GM21576 (cell line): Measurements from ENCODE around the gene DOCK11.
"Not testable (repeated sequence)": the region's sequence is repeated elsewhere in the genome, so short reads cannot be mapped to it uniquely, and the experiment has no call there.

Source experiments
- ATAC-seq: cut with Tn5 transposase; IDR thresholded peaks from one replicate; pipeline ENCODE4 v1.9.1; 2021; ENCODE audit warnings: mild to moderate bottlenecking, moderate library complexity; ENCODE audit not compliant: unreplicated experiment

Gene DOCK11

DNA sequence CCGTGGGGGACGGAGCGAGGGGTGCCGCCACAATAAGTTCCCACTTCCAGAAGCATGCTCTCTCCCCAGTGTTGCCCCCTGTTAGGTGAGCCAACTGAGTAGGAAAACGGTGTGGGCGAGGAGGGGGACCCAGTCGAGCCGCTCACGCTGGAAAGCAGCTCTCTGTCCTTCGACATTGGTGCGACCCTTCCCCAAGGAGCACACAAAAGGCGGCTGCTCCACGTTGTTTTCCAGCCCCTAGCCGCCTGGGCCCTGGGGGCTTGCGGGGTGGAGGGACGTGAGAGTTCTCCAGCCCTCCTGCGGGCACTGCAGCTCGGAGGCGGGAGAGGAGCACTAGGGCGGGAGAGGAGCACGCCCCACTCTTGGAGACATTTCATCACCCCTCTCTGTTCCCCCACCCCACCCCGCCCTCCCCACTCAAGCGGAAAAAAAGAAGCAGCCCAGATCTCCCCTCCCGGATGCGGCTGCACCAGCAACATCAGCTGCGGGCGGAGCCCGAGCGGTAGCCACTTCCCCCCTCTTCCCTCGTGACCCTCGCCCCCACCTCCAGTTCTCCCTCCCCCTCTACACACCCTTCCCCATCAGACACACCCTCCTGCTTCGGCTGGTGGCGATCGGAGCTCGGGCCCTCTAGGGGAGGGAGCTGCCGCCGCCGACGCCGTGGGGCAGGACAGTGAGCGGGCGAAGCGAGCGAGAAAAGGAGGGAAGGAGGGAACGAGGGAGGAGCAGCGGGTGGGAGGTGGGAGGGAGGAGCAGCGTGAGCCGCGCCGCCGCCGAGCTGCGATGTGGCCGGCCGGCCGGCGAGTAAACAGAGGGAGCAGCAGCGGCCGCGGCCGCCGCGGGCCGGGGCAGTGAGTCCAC, at the start of gene DOCK11:
DOCK11 (plus strand) TSS at position 755 of the 861 bp plus-strand sequence. CDS start 157 bp downstream, outside the sequence.
- ATAC-seq = peak; percentile 53

DNA sequence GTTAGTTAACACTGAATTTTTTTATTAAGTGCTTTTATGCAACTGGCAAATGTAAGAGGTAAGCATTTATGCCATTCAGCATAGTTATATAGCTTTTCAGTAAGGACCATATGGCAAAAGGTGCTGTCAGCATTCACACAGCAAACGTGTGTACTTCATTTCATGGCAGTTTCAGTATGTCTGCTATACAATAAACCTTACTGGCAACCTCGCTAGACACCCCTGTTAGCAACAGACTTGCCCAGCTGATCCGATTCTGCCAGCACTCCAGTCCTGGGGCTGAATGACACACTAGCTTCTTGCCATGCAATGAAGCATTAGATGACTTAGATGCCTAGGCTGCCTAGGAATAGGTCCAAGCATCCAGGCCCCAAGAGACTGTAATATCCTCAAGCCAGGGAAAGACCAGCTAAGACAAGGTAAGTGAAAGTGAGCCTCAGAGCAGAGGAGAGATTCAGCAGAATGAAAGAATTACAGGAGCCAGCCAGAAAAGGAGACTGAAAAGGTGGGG, 47.3 kb upstream of the DOCK11 start:
- no peak for ATAC-seq

DNA sequence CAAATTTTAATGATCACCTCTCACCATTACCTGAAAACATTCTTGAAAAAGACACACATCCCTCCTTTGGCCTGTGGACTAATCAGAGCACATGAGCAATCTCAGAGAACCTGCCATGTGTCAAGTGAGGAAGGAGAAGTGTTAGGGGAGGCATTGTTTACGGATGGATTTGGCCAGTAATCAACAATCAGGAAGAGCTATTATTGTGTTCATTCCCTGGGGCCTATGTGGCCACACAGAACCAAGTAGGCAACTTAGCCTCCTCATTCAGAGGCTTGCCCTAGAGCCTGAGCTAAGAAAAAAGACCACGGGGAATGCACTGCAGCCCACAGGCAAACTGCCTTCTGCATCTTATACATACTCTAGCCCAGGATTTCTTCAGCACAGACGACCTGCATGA, 40.6 kb upstream of the DOCK11 start:
- ATAC-seq = no peak

DNA sequence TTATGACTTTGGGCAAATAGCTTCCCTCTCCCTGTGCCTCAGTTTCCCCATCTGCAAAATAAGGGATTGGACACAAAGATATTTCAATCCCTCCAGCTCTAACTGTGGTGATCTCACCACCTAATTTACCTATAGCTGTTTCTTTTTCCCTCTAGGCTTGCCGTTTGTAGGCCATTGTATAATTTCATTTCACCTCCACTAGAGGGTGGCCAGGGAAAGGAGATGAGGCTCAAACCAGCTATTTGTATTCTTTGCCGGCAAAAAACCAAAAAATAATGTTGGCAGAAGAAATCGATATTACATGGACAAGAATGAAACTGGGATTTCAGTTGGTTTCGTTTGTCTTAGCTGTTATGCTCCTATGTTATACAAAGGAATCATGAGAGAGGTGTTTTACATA, 36.1 kb upstream of the DOCK11 start:
- peak; percentile 77 for ATAC-seq

DNA sequence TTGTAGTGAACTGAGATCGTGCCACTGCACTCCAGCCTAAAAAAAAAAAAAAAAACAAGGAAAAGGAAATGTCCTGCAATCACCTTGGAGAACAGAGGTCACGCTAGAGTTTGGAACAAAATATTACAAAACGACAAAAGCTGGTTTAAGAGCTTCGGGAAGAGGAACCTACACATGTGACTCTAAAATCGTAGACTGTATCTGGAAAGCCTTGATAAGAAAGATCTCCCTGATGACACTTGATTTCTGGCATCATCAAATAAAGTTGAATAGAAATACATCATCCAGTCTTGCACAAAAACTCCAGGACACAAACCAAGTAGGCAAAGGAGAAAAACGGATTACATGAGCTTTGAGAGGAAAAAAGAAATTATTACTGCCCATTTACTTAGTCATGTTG, 31.1 kb upstream of the DOCK11 start:
- ATAC-seq = no peak

DNA sequence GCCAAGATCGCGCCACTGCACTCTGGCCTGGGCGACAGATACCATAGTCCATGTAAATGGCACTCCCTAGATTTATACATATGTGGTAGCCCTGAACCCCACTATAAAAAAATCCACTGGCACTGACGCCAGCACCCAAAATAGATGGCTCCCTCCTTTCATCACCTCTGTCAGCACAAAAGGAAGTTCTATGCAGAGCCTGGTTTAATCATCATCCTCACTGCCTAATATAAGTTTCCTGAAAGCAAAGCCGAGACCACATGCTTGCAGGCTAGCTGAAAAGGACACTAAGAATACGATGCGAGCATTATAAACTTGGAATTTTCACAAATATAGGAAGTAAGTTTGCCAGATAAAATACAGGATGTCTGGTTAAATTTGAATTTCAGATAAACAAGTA, 27.5 kb upstream of the DOCK11 start:
- no peak for ATAC-seq

DNA sequence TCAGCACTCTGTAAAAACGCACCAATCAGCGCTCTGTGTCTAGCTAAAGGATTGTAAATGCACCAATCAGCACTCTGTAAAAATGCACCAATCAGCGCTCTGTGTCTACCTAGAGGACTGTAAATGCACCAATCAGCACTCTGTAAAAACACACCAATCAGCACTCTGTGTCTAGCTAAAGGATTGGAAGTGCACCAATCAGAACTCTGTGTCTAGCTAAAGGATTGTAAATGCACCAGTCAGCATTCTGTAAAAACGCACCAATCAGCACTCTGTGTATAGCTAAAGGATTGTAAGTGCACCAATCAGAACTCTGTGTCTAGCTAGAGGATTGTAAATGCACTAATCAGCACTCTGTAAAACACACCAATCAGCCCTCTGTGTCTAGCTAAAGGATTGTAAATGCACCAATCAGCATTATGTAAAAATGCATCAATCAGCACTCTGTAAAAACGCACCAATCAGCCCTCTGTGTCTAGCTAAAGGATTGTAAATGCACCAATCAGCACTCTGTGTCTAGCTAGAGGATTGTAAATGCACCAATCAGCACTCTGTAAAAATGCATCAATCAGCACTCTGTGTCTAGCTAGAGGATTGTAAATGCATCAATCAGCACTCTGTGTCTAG, 24.8 kb upstream of the DOCK11 start:
- ATAC-seq = not testable (repeated sequence)

DNA sequence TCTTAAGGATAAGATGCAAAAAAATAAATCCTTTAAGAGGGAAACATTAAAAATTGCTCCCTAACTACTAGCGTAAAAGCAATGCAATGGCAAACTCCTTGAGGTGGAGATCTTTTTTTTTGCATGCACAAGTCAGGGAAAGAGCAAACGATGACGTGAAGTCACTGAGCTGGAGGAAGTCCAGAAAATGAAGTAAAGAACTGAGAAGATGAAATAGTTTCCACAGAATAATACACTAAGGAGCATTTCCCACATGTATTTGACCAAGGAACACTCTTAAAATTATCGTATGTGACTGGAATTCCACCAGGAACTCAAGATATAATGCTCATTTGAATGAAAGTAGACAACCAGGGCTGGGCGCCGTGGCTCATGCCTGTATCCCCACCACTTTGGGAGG, 21.0 kb upstream of the DOCK11 start:
- ATAC-seq = no peak

DNA sequence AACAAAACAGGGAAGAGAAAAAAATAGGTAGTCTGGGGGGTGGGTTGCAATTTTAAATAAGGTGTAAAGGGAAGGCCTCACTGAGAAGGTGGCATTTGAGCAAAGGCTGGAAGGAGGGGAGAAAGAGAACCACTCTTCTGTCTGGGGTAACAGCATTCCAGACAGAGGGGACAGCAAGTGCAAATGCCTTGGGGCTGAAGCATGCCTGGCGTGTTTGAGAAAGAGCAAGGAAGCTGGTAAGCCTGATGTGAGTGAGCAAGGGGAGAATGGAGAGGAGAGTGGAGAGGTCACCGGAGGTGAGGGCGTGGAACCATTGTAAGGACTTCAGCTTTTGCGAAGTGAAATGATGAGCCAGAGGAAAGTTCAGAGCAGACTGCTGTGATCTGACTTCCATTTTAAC, 19.7 kb upstream of the DOCK11 start:
- no peak for ATAC-seq

DNA sequence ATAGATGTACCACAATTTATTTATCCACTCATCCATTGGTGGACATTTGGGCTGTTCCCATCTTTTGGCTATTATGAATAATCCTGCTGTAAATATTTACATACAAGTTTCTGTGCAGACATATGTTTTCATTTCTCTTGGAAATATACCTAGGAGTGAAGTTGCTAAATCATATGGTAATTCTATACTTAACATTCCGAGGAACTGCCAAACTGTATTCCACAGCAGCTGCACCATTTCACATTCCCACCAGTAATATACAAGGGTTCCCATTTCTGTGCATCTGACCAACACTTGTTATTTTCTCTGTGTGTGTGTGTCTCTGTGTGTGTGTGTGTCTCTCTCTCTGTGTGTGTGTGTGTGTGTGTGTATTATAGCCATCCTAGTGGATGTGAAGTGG, 15.4 kb upstream of the DOCK11 start:
- ATAC-seq = no peak

DNA sequence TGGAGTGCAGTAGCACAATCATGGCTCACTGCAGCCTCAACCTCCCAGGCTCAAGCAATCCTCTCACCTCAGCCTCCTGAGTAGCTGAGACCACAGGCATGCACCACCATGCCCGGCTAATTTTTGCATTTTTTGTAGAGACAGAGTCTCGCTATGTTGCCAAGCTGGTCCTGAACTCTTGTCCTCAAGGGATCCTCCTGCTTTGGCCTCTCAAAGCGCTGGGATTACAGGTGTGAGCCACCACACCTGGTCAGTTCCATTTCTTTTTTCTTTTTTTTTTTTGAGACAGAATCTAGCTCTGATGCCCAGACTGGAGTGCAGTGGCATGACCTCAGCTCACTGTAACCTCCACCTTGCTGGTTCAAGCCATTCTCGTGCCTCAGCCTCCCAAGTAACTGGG, 13.2 kb upstream of the DOCK11 start:
- not testable (repeated sequence) for ATAC-seq

DNA sequence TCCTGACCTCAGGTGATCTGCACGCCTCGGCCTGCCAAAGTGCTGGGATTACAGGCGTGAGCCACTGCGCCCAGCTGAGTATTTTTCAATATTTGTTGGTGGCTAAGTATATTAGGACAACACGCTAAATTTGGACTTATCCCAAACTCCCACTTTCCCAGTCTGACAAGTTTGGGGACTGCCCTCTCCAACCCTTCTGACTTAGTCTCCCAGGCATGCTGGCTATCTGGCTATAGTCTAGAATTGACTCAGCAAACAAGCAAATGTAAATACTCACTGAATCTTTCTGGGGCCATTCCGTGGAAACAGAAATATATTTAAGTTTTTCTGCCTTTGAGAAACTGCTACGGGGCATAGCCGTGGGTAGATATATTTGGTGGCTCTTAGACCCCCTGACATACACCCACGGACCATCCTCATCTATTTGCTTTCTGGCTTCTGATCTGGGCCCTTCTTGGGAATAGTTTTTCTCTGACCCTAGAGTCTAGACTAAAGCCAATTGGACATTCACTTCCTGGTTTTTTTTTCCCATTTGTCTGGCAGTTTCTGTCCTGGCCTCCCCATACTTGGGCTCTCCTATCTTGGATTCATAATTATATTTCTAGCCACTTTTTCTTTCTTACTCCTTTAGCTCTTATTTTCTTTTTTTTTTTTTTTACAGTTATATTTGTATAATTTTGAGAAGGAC, 11.3 kb upstream of the DOCK11 start:
- ATAC-seq = no peak

DNA sequence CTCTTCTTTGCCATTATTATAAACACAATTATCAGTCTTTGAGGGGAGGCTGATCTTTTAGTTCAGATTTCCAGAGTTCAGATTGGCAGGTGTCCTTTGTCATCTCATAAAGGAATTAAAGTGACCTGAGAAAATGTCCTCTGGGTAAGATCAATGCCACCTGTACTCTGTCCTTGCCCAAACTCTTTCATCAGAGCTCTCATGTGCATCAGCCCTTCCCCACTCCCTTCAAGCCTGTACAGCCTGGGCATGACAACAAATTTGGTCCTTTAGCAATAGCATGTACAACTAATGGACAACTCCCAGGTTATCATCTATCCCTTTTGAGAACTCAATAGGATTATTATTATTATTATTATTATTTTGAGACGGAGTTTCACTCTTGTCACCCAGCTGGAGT, 8.9 kb upstream of the DOCK11 start:
- not testable (repeated sequence) for ATAC-seq

DNA sequence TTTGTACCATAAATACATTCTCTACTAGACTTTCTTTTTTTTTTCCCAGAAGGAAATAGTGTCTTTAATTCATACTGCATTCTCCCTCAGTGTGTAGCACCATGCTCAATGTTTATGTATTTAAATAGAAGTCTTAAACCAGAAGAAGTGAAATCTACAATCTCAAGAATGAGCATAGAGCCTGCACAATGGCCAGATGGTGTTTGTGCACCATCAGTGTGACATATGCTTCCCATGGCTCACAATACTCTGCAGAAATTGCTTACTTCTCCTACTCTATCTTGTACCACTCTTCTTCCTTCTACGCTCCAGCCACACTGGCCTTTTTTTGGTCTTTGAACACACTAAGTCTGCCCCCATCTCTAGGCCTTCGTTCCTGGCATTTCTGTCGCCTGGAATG, 2.6 kb upstream of the DOCK11 start:
- no peak for ATAC-seq

DNA sequence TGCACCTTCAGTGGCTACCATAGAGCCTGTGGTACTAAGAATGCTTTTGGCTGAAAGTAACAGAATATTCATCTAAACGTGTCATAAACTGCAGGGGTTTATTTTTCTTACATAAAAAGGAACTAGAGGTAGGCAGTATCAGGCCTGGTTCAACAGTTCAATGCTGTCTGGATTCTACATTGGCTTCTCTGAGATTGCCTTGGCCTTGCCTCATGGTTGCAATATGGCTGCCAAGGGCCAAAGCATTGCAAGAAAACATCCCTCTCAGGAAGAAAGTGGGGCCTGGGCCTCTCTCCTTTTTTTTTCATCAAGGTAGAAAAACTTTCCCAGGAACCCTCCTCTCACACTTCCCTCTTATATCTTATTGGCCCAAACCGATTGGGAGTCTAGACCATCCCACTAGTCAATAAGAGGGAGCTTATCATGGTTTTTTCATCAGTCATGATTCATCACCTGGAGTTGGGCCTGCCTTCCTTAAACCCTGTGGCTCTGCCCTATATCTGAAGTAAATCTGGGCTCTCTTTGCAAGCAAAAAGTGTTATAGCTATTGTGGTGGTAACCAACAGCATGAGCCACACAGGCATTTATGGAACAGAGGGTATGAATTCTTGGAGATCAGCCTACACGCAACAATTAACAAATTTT, 1.8 kb upstream of the DOCK11 start:
- ATAC-seq = no peak

DNA sequence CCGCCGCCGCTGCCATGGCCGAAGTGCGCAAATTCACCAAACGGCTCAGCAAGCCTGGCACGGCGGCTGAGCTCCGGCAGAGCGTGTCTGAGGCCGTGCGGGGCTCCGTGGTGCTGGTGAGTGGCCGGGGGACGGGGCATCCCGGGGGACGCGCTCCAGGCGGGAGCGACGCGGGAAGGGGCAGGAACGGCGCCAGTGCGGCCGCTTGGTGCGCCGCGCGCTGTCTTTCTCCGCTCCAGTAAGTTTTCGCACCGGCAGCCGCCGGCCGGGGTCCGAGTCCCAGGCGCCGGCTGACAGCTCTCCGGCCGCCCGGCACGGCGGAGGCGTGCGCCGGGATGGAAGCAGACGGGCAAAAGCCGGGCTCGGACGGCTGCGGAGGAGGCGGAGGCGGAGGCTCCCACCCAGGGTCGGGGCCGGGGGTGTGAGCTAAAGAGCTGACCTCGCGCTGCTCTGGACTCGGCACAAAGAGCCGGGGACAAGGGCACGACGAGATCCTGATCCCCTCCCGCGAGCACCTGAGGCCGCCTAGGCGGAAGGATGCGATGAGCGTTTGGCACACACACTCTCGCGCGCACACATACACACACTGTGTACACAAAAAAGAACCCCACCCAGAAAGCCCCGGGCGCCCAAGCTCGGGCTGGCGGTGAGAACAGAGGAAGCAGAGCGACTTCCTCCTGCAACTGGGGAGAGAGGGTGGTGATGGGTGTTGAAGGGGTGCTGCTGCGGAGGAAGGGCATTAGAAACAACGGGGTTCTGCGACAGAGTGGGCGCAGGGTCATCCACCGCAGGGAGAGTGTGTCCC, 545 bp downstream of the DOCK11 start:
- peak; percentile 57 for ATAC-seq

DNA sequence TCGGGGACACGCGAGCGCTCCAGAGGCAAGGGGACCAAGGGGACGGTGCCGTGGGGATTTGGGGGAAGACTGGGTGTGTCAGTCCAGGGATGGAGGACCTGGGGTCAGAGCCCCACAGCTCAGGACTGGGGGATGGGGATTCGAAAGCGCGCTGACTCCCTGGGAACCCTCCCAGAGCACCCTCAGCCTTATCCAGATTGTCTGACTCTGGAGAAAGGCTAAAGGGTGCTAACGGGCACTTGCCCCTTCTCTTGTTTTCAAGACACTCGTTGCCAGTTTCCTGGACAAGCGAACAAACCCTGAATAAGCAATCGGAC, 1.1 kb downstream of the DOCK11 start:
- peak; percentile 13 for ATAC-seq

DNA sequence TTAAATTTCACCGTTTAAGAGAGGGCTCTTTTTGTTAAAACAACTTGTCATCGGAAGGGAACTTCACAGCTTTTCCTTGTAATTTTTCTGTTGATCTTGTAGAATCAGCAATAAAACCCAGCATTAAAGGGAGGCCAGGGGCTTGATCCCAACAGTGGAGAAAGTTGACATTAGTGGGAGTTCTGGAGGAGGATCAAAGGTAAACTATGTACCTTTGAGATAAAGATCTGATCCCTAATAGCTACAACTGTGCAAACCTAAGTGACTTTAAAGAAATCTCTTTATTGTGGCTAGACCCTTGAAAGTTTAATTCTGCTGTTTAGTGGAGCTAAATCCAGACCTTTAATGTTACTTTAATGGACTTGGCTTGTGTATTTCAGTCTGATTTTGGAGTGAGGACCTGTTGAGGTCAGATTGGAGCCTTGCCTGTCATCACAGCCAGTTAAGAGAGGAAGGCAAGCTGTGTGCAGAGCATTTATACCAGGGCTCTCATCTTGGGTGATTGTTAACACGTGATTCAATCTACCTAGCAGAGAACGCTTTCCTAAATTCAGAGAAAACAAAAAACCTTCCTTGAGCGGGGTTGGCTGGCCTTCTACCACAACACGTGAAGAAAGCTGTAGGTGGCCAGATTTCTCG, 1.7 kb downstream of the DOCK11 start:
- no peak for ATAC-seq

DNA sequence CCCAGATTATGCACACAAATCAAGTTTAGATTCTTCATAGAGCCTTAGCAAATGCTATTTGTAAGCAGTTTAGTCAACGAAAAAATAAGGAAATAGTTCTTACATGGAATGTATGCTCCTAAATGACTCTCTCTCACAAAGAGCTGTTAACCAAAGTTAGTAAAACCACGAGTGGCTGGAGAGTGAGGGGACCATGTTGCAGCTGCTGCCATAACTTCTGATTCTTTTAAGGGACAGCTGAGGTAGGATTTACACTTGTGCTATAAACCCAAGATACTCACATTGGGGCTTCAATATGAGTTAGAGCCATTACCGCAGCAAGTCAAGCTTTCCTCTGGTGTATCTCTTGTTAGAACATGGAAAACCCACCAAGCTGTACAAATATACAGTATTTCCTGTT, 2.7 kb downstream of the DOCK11 start:
- ATAC-seq = no peak

DNA sequence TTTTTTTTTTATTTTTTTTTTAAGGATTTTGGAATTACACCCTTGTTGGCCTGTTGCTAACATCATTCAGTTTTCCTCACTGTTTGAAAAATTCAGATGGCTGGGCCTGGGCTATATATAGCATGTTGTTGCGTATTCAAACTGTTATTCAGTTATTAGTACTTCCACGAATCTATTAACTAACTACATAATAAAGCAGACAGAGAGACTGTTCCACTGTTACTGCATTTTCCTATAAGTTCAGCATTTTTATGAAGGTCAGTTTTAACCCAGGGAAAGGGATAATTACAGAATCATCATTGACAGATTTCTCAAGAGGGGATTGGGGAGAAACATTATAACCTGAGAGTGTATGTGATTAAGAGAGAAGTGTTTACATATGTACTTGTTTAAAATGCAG, 3.1 kb downstream of the DOCK11 start:
- ATAC-seq = no peak
